Measurements from ENCODE around the gene ZNF444. TPM values are rescaled to one million over a fixed set of nuclear protein-coding genes. Genes with fewer than 3 reads are reported as not detected.
A peak's percentile ranks its signal among the peaks of the same experiment; 100 is the strongest.

The ZNF444 gene
- total and polyA plus RNA-seq, 2 of the 8 experiments (the other 6 are each of a cell fraction or from before 2014, with no cell fraction given): 49.5 to 54.5 TPM

- Histone ChIP-seq H2BK20ac (ENCODE audit: low read length) (no peak within 1 kb of the TSS), H4K20me1 (replicated peaks in 1 of 2; ENCODE audit: control insufficient read depth in 1 of 2, insufficient read depth in 2 of 2, low read length in 2 of 2) (peaks cover 15 to 19% of the 10 kb centered on the region in 2 experiments), H4K8ac (ENCODE audit: extremely low read depth, insufficient read depth, low read length) (peak within 1 kb of the TSS; percentile 83), H3K14ac (ENCODE audit: insufficient read length) (no peak within 1 kb of the TSS), H3K36me3 (ENCODE audit: control insufficient read depth in 2 of 4, insufficient read depth in 4 of 4, low read length in 3 of 4) (0 out of 8 replicates have a peak, but pooled peaks cover 0 to 3% (median under 1%) of the 10 kb centered on the region in 4 experiments), H3K79me2 (ENCODE audit: control insufficient read depth in 1 of 2, insufficient read depth in 2 of 2, low read length in 2 of 2) (peaks cover 37 to 41% of the 10 kb centered on the region in 2 experiments), H2AK5ac (ENCODE audit: low read depth, low read length) (no peak within 1 kb of the TSS), H3K27me3 (replicated peaks in 1 of 4; ENCODE audit: control insufficient read depth in 3 of 4, extremely low read depth in 1 of 4, insufficient read depth in 3 of 4, low read length in 3 of 4) (no peaks in the 10 kb centered on the region; a peak in 1 of 7 replicates), H4K5ac (ENCODE audit: insufficient read length, low read depth, low read length) (peak within 1 kb of the TSS; percentile 15), H3K4me3 (ENCODE audit: extremely low read depth in 1 of 4, insufficient read depth in 2 of 4, low read depth in 3 of 4, low read length in 4 of 4) (peak within 1 kb of the TSS; percentile 75 to 91 (median 77)), H3K79me1 (ENCODE audit: low read depth, low read length) (peaks cover 5% of the 10 kb centered on the region), H3K18ac (ENCODE audit: extremely low read depth, low read length) (peak within 1 kb of the TSS; percentile 71), H3K23me2 (ENCODE audit: low read depth, low read length) (peaks cover 8% of the 10 kb centered on the region), H3K9ac (replicated peaks in 1 of 4; ENCODE audit: extremely low read depth in 1 of 4, low read depth in 3 of 4, low read length in 3 of 4) (peak within 1 kb of the TSS; percentile 82 to 90 (median 86)), H2BK120ac (replicated peaks; ENCODE audit: low read depth, low read length) (no peak within 1 kb of the TSS), H3K4ac (replicated peaks; ENCODE audit: insufficient read length, low read depth, low read length) (peak within 1 kb of the TSS; percentile 27), H3K27ac (ENCODE audit: low read depth, low read length) (peak within 1 kb of the TSS; percentile 85), H3K23ac (ENCODE audit: insufficient read length) (no peak within 1 kb of the TSS), H3K4me1 (replicated peaks in 1 of 4; ENCODE audit: control insufficient read depth in 3 of 4, insufficient read depth in 4 of 4, low read length in 3 of 4) (peaks cover 0 to 16% (median 12%) of the 10 kb centered on the region in 4 experiments; a peak in 6 of 7 replicates), H4K91ac (replicated peaks; ENCODE audit: insufficient read length, low read length) (peak within 1 kb of the TSS; percentile 92), H3K56ac (replicated peaks; ENCODE audit: insufficient read length, low read depth, low read length) (peak within 1 kb of the TSS; percentile 51), H3K9me3 (ENCODE audit: insufficient read depth in 2 of 2, low read depth in 1 of 2, low read length in 1 of 2) (no peaks in the 10 kb centered on the region), H2BK5ac (ENCODE audit: low read depth, low read length) (peak within 1 kb of the TSS; percentile 86), H2AFZ (ENCODE audit: low read length) (peak within 1 kb of the TSS; percentile 98), H2BK15ac (ENCODE audit: low read length) (peak within 1 kb of the TSS; percentile 48; the same call in 1 of the 2 replicates), H2BK12ac (ENCODE audit: low read depth, low read length) (no peak within 1 kb of the TSS), H3K4me2 (ENCODE audit: insufficient read depth in 1 of 2, low read depth in 2 of 2, low read length in 2 of 2) (peak within 1 kb of the TSS; percentile 85 to 98)
- CTCF ChIA-PET (ENCODE audit: partially characterized antibody): interaction anchor here (0.6 to 2.1 kb wide), 6 partner anchors 14 to 45 kb away, joined by 3 to 4 read pairs (median 4); no protein-coding TSS in a partner anchor
- DNase-seq (ENCODE audit: low read depth in 1 of 2, low spot score in 2 of 2) (peak; percentile 97 to 99), FAIRE-seq (no peak)
- POLR2A ChIA-PET (ENCODE audit: partially characterized antibody): interaction anchor here (0.6 to 7.0 kb wide), 10 partner anchors 11 to 1717 kb away, joined by 3 to 51 read pairs (median 4); partner anchors contain the start of gene ZNF444
- 14% methylated on average over 34 of the region's 74 CpGs; no CpG with 5 or more reads in 1 of the 2 experiments for WGBS, 2 experiments (ENCODE audit: extremely low coverage in 1 of 2, insufficient coverage in 1 of 2, insufficient read length in 1 of 2, insufficient replicate concordance in 2 of 2, low coverage in 1 of 2, low lambda C conversion rate in 2 of 2, missing lambda C conversion rate in 1 of 2)
- TF ChIP-seq POU5F1 (IDR thresholded peaks at IDR 0.05; ENCODE audit: low read depth, low read length) (no peak), KDM4A (IDR thresholded peaks at IDR 0.05; ENCODE audit: low read depth, low read length, severe bottlenecking) (peak; percentile 22), GTF2F1 (IDR thresholded peaks at IDR 0.05; ENCODE audit: borderline replicate concordance, low read depth, low read length) (peak; percentile 63), TCF12 (IDR thresholded peaks at IDR 0.05; ENCODE audit: low read depth, low read length) (no peak), BRCA1 (IDR thresholded peaks at IDR 0.05; ENCODE audit: low read depth, low read length) (no peak), CTBP2 (IDR thresholded peaks at IDR 0.05; ENCODE audit: borderline replicate concordance, insufficient read depth, insufficient read length, low read length) (peak; percentile 78), MAX (IDR thresholded peaks at IDR 0.05) (no peak; the same call in 1 of the 2 replicates), SIX5 (IDR thresholded peaks at IDR 0.05; ENCODE audit: low read depth, low read length) (no peak), EGR1 (IDR thresholded peaks at IDR 0.05; ENCODE audit: borderline replicate concordance, low read depth, low read length) (peak; percentile 90; the same call in 1 of the 2 replicates), POLR2AphosphoS5 (IDR thresholded peaks at IDR 0.05; ENCODE audit: low read depth, low read length) (peak; percentile 47), SP2 (IDR thresholded peaks at IDR 0.05; ENCODE audit: low read length) (peak; percentile 94)
Observed at GRCh38 chr19:56121180-56122167, 19.6 kb upstream of the ZNF444 start, which contains the start of gene ZNF787. Gene ZNF787, minus strand, starts transcription at chr19:56121295. Its CDS starts 18,078 bp downstream, at chr19:56103217.

Measured in H1 (cell line).